Renal cortical epithelial cell (primary cell): ENCODE data around the gene RELN. TPM values are rescaled to one million over a fixed set of nuclear protein-coding genes. Genes with fewer than 3 reads are reported as not detected.
"Not testable (repeated sequence)": the region's sequence is repeated elsewhere in the genome, so short reads cannot be mapped to it uniquely, and the experiment has no call there.

Experiments
- DNase-seq: peaks from one replicate; pipeline ENCODE4 v3.0.0-alpha.2; 2011; ENCODE audit warnings: low read depth
- total RNA-seq: library from RNA; depleted of rRNA; stranded (reverse); fragments of >200 nt; gene quantifications from 2 replicates; pipeline ENCODE4 v1.2.3, GENCODE V29; 2014

The RELN gene
- total RNA-seq, 1 donor from 2014 or later, result 4.8 TPM

DNA sequence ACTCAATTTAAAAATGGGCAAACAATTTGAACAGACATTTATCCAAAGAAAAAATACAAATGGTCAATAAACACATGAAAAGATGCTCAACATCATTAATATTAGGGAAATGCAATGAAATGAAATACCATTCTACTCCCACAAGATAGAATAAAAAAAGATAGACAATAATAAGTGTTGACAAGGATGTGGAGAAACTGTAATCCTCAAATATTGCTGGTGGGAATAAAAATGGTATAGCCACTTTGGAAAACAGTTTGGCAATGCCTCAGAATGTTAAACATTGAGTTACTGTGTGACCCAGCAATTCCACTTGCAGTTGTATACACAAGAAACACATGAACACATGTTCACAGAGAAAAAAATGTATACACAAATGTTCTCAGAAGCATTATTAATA lies 197.6 kb downstream of the RELN start:
- DNase-seq, result no peak

DNA sequence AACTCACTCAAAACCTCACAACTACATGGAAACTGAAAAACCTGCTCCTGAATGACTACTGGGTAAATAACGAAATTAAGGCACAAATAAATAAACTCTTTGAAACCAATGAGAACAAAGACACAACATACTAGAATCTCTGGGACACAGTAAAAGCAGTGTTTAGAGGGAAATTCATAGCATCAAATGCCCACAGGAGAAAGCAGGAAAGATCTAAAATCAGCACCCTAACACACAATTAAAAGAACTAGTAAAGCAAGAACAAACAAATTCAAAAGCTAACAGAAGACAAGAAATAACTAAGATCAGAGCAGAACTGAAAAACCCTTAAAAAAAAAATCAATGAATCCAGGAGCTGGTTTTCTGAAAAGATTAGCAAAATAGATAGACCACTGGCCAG lies 202.4 kb downstream of the RELN start:
- DNase-seq, result not testable (repeated sequence)

DNA sequence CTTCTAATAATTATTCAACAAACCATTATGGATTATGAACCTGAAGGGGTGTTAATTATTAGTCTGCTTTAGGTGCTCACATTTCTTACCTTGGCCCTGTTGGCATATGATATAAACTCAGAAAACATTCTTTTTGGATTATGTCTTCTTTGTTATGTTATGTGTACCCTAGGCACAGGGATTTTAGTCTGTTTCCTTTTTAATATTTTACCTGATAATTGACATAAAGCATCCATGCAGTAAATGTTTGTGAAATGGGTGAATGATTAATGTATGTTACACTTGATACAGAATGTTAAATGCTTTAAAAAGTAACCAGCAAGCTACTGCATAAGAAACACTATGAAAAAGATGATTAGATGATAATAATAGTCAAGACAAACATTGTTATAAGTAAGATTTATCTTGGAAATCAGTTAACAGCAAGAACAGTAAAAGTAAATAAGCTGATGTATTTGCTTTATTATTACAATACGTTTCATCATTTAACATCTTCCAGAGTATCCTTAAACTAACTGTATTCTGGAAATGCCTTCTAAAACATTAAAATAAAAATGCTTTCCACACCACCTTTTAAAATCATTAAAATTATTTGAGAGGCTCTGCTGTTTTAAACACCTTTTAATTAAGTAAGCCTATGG lies 204.7 kb downstream of the RELN start:
- no peak for DNase-seq

DNA sequence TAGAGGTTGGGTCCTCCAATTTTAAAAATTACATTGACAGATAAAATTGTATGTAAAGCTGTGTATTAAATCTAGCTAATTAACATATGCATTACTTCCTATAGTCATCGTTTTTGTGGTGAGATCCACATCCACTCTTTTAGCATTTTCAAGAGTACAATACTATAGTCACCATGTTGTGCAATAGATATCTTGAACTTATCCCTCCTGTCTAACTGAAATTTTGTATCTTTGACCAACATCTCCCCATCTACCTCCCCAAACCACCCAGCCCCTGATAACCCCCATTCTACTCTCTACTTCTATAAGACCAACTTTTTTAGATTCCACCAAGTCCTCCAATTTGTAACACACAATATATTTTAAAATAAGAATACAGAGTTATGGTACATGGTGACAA lies 208.0 kb downstream of the RELN start:
- no peak for DNase-seq

DNA sequence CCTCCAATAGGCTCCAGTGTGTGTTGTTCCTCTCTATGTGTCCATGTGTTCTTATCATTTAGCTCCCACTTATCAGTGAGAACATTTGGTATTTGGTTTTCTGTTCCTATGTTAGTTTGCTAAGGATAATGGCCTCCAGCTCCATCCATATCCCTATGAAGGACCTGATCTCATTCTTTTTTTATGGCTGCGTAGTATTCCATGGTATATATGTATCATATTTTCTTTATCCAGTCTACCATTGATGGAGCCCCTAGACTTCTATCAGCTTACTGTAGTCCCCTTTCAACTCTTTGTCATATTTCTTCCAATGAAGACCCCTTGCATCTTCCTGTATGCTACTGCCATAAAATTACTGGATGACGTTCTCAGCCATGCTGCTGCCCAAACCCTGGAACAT lies 208.9 kb downstream of the RELN start:
- not testable (repeated sequence) for DNase-seq

DNA sequence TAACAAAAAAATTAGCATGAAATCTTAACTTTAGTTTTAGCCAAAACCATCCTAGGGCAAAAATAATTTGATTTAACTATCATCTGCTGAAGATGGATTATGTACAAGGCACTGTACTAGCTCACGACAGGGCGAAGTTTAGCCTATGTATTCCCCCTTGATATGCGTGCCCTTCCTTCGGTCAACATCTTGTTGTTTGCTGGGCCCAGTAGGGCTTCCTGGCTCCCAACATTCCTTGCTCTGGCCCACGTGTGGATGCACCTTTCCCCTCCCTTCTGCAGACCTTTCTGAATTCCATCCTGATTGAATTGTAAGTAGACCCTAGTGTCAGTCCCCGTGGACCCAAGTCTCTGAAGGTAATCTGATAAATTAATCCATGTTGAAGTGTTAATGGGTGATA lies 212.0 kb downstream of the RELN start:
- no peak for DNase-seq

DNA sequence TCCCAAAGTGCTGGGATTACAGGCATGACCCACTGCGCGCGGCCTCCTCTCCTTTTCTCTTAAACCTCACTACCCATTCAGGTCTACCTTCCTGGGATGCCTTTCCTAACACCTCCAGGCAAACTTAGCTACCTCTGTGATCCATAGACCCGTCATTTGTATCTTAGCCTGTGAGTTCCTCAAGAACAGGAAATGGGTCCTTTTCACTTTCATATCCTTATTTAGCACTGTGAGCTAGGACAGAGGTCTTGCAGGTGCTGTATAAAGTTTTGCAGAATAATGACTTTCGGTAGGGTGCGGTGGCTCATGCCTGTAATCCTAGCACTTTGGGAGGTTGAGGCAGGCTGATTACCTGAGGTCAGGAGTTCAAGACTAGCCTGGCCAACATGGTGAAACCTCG lies 215.7 kb downstream of the RELN start:
- DNase-seq, result no peak

DNA sequence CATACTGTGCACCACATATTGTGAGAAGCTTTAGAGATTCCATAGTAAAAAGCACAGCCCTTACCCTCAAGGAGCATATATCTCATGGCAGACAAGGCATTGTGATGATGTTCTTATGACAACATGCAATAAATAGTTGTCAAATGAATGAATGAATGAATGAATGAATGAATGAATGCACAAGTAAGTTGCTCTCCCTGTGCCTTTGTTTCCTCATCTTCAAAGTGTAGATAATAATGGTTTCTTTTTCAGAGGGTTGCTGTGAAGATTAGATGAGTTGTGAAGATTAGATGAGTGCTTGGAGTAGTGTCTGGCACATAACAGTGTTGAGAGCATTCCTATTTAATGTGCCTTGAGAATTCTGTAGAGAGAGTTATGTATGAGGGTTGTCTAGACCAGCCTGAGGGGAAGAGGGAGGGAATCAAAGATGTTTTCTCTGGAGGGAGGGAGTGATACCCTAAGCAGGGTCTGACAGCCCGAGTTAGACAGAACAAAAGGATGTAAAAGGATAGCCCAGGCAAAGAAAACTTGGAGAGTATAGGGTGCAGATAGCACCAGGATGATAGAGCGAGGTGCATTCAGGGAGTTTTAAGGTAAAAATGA lies 217.2 kb downstream of the RELN start:
- DNase-seq, result no peak

DNA sequence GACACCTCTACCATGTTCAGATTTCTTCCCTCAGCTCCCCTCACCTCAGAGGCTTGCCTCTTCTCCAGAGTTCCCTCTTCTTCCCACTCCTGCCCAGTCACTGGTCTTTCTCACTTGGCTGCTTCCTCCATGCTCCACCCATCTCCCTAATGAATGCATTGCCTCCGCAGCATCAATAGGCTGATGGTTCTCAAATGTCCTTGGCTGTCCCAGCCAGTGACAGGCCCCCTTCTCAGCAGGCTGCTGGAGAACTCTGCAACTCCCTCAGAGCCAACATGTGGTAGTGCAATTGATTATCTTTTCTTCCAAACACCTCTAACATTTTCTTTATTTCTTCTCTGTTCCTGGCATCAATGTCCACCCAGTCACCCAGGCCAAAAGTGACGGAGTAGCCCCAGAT lies 218.2 kb downstream of the RELN start:
- no peak for DNase-seq

DNA sequence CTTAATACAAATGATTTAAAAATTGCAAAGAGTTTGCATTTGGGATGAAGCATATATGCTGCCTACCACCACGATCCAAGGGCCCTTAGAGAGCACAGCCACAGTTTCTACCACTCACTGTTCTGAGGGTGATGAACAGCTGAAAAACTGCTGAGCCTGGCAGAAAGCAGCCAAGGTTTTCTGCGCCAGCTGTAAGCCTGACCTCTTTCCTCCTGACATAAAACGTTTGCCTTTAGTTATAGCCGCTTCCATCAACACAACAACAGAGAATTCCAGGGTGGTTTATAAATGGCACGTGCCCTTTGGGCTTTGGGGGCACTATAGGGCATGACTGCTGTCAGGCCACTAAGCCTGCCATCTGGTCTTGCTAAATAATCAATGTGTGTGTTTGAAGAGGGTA lies 222.8 kb downstream of the RELN start:
- DNase-seq, result no peak

DNA sequence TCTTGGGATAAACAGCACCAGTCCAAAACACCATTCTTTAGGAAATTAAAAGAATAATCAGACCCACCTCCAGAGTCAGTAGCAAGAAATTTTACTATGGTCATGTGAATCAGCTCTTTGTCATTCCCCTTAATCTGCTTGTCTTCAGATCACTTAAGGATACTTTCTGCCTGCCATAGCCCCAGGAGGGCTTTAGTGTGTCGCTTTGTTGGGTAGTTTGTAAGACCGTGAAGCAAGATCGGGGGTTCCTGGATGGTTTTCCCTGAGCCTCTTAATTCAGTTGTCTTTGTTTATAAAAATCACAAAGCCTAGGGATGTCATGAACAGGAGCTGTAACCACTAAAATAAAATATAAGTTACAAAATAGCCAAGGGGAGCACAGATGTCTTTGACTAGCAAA lies 223.6 kb downstream of the RELN start:
- DNase-seq, result no peak

DNA sequence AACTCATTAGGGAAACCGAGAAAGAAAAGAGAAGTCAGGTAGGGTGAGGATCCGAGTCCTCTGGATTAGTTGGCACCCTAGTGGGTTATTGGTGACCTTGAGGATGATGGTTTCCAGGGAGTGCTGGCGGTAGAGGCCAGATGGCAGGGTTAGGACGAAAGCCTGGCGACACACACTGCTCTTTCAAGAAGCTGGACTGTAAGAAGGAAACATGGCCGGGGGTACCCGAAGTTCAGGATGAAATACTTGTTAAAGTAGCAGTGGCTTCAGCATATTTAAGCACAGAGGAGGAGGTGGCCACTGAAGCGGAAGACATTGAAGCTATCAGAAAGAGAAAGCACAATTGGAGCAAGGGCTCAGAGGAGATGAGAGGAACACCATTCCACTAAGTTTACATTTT lies 224.6 kb downstream of the RELN start:
- DNase-seq, result no peak

DNA sequence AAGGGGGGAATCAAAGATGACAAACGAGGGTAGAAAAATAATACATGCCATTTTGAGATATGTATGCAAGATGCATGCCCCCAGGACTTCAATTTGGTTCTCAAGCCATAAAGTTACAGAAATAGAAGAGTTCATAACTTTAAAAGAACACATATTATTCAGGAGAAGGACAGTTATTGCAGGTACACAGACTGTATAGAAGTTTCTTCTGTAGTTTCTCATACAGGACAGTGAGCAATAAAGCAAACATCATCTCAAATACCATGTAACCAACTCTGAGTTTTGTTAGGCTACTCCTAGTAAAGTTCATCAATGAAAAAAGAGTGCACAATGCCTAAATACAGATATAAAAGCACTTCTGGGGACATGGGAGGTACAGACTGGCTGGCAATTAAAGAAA lies 226.6 kb downstream of the RELN start:
- no peak for DNase-seq

DNA sequence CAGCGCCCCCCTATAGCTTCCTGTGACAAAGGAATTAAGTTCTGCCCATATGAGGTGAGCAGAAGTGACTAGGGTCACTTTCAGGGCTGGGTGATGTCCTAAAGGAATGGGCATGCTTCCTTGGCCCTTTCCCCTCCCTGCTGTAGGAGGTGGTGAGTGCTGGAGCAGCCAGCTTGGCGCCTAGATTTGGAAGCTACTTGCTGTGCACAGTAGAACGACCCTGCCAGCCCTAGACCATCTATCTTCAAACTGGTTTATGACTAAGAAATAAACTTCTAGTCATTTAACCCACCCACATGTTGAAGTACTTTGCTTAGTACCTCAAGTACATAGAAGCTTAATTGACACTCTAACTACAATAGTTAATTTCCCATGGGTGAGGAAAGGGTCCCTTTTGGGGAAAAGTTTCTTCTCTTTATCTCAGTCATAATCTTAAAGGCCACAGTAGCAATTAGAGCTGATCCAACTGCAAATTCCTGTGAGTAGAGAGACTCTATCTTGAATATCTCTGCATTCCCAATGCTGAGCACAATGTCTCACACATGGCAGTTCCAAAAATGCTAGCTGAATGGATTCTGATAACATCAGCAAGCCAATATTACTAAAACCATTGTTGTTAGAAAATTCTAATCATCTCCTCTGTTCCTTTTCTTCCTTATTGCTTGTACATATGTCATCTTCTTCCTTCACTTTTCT lies 227.2 kb downstream of the RELN start:
- DNase-seq, result no peak

DNA sequence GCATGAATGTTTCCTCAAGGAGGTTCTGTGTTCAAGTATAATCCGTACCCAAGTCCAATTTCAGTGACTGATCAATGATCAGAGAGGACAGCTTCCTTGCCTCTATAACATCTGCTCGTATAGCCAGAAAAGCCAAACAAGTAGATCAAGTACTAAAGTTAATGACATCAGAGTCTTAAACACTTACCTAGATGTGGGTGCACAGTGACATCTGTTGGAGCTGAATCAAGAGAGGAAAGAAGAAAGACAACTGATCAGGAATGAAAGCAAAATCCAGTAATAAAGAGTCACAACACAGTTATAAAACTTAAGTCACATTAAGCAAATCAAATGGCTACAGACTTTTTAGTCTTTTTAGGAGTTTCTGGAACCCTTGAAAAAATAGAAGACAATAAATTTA lies 236.5 kb downstream of the RELN start:
- peak; percentile 22 for DNase-seq

DNA sequence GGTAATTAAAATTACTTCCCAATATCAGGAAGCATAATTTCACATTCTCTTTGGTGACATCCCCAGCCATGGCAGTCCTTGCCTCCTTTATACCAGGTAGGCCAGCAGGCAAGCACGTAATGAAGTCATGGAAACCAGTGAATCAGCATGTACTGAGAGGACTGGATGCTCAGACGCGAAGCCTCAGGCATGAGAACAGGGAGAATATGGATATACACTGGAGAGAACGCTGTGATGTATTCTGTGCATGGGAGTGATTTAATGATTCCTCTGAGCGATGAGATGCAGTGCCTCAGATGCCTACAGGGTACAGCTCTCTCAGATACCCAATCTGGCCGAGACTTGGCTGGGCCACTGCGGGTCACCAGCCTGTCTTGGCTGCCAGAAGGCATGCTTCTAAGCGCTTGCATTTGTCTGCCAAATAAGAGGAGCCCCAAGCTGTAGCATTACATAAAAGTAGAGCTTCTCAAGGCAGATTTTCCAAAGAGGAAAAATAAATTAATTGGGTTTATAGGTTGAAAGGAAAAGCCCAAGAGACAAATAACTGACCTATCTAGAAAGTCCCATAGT lies 238.1 kb downstream of the RELN start:
- no peak for DNase-seq

DNA sequence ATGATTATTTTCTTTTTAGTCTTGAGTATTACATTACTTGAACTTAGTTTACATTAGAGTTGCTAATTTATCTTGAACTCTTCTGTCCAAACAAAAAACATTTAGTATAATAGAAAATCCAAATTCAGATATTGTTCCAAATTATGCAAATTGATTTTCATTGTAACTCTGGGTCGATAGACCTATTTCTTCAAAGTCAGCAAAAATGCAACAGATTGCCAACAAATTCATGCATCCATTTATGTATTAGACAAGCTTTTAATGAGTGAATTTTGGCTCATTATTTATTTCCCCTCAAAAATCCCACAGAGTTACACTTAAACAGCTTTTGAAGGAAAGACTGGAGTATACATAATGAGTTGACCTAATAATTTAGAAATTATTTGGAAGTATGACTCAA lies 240.8 kb downstream of the RELN start:
- no peak for DNase-seq

DNA sequence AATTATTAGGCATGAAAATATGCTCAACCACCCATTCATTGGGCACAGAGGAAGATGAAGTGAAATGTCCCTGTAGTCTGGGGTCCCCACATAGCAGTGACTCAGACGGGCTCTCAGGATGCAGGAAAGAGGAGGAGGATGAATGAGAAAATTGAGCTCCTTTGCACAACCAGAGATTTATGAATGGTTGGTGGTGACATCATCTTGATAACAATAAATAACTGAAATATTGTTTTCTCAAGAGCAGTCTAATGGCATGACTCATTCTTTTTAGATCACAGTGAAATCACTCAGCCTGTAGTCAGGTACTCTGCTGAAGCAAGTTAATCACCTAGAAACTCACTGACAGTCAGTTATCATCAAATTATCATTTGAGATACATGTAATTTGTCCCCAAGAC lies 254.1 kb downstream of the RELN start:
- peak; percentile 71 for DNase-seq

DNA sequence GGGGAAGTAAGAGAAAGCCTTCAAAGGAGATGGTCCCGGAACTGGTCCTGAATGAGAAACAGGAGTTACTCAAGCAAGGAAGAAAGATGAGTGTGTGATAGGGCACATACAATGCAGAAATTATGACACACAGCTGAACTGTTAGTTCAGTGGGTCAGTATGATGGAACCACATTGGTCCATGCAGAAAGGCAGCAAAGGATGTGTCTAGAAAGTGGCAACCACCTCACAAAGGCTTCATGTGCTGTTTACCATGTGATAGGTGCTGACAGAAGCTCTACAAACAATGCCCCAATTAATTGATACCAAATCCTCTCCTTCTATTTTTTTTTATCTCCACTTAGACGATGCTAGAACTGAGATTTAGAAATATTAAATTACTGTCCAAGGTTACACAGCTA lies 258.3 kb downstream of the RELN start:
- DNase-seq, result peak; percentile 22

DNA sequence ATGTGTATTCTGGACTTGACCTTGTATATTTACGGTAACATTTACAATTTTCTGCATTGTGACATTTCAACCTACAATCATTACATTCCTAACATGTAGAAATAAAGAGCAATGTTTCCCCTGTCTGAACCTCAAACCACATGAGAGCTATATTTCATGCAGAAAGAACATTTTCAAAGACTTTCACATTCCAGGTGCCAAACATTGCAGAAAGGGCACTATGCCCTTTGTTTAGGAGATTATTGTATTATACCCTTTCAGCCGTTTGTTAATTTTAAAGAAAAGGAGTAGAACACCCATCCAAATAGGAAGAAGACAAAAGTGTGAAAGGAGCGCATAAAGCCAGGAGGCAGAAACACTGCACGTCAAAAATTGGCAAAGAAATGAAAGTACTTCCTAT lies 260.4 kb downstream of the RELN start:
- DNase-seq, result peak; percentile 39

DNA sequence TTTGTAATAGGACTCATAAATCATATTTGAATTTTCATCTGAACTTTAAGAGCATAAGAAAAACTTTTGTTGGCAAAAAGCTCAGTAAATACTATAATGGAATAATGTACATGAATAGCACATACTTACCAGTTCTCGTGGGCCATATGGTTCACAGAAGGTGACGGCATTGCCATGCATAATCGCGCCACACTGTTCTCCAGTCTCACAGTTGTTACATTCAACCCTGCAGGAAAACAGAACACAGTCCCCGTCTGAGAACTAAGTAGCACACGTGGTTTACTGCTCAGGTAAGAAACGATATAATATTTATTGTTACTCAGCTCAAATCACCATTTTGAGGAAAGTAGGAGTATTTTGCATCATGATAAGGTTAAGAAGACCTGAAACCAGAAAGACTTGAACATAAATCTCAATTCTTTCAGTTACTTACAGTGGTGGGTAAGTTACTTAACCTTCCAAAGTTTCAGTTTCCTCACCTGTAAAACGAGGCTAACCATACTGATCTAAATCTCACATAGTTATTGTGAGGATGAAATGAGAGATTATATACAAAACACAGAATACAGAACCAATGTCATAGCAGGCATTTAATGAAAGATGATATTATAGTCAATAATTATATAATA lies 261.4 kb downstream of the RELN start:
- DNase-seq, result no peak

DNA sequence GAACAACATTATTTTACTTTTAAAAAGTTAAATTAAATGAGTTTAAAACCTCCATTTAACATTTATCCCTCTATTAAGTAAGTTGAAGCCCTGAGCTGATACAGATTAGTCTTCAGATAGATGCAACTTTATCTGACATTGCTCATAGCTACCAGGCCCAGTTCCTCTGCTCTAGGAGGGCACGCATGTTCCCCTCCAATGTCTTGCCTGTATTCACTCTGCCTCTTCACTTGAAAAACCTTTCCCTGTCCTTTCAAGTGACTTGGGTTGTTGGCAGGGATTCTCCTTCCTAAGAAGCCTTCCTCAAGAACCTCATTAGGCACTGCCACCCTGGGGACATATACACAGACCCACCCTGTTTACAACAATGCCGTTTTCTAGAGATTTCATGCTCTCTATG lies 270.4 kb downstream of the RELN start:
- no peak for DNase-seq
